Spleen (tissue), 11 donors: ENCODE measurements around the gene DELE1. TPM values are rescaled to one million over a fixed set of nuclear protein-coding genes. Genes with fewer than 3 reads are reported as not detected.

ENCODE experiments used
- DNase-seq: peaks from one replicate; pipeline ENCODE4 v3.0.0-alpha.2; 2020
- H3K27ac ChIP-seq, 8 donors: fragments of 200-600 bp; sonication (generic) in 7 of 8; 1 replicate in 4 of 8; 2 replicates in 4 of 8; pipeline versions ENCODE4 v1.5.0 to v1.8.0; 2016 to 2021; ENCODE audit warnings: inconsistent platforms in 4 of 8, mild to moderate bottlenecking in 4 of 8, moderate library complexity in 1 of 8
- H3K27me3 ChIP-seq, 7 donors: fragments of 200-600 bp; sonication (generic) in 6 of 7; replicated peaks in 1 of 7; 1 replicate in 4 of 7; 2 replicates in 3 of 7; pipeline versions ENCODE4 v1.5.0 to v1.8.0; 2016 to 2021; ENCODE audit warnings: inconsistent platforms in 3 of 7, mild to moderate bottlenecking in 1 of 7
- H3K36me3 ChIP-seq, 6 donors: fragments of 200-600 bp; sonication (generic) in 5 of 6; 1 replicate in 4 of 6; 2 replicates in 2 of 6; pipeline versions ENCODE4 v1.5.0 to v1.8.0; 2016 to 2021; ENCODE audit warnings: inconsistent platforms in 2 of 6
- H3K4me1 ChIP-seq, 6 donors: fragments of 200-600 bp; sonication (generic) in 5 of 6; 1 replicate in 3 of 6; 2 replicates in 3 of 6; pipeline versions ENCODE4 v1.5.0 to v1.8.0; 2016 to 2021; ENCODE audit warnings: inconsistent platforms in 3 of 6
- H3K4me3 ChIP-seq, 8 donors: fragments of 200-600 bp; sonication (generic) in 7 of 8; 1 replicate in 4 of 8; 2 replicates in 4 of 8; pipeline versions ENCODE4 v1.5.0 to v1.8.0; 2016 to 2021; ENCODE audit warnings: inconsistent platforms in 4 of 8, mild to moderate bottlenecking in 4 of 8, moderate library complexity in 2 of 8
- H3K9me3 ChIP-seq, 8 donors: fragments of 200-600 bp; sonication (generic) in 7 of 8; 1 replicate in 4 of 8; 2 replicates in 4 of 8; pipeline versions ENCODE4 v1.5.0 to v1.8.0; 2016 to 2021; ENCODE audit warnings: inconsistent platforms in 4 of 8
- CTCF ChIP-seq, 11 experiments: fragments of 200-600 bp in 7 of 11; fragments of 450-650 bp in 4 of 11; sonication (generic) in 4 of 11; IDR thresholded peaks in 8 of 11; conservative IDR thresholded peaks in 3 of 11; 1 replicate in 7 of 11; 2 replicates in 4 of 11; pipeline versions ENCODE4 v1.4.0 to v1.8.0; 2016 to 2021; ENCODE audit warnings: antibody characterized with exemption in 11 of 11, inconsistent platforms in 4 of 11, mild to moderate bottlenecking in 1 of 11
- POLR2A ChIP-seq, 3 donors: fragments of 450-650 bp; IDR thresholded peaks; one replicate each; pipeline ENCODE4 v1.5.1; 2017; ENCODE audit warnings: antibody characterized with exemption in 3 of 3, mild to moderate bottlenecking in 1 of 3
- POLR2AphosphoS5 ChIP-seq, 3 donors: sonication (generic); formaldehyde crosslinking; IDR thresholded peaks; one replicate each; pipeline ENCODE4 v1.5.1; 2017; ENCODE audit warnings: antibody characterized with exemption in 3 of 3
- WGBS, 5 donors: extraction: QIAGEN DNeasy Blood & Tissue Kit in 3 of 5; methylation state at CpG; one replicate each; pipeline versions ENCODE4 v1.1.5 to v1.1.7; 2013 to 2018; 5-methylcytosine and 5-hydroxymethylcytosine counted together
- intact Hi-C: fragments of 100-400 bp; cut with DNase I; formaldehyde crosslinking; loops from one replicate; pipeline ENCODE4 v1.15.0; 2023; ENCODE audit warnings: low total_unique reads
- polyA plus RNA-seq, 3 donors: library from polyadenylated mRNA; stranded (reverse); fragments of 200-250 nt; gene quantifications; one replicate each; pipeline ENCODE4 v1.2.1, GENCODE V29; 2013
- total RNA-seq, 7 donors: library from RNA; depleted of rRNA in 3 of 7; stranded (reverse); fragments of >200 nt in 3 of 7; fragmentation: NEBNext Ultra II Directional in 4 of 7; extraction: Animal tissue kit (Norgen Biotek cat#: 25700) in 4 of 7; gene quantifications; one replicate each; pipeline versions ENCODE4 v1.1.0 to v1.2.1, GENCODE V29; 2016 to 2021
- donor health status: healthy with polysubstance abuse.
- donor health status: DM: no; HTN: no; CAD: no; lungs with moderate emphysema.
- donor health status: DM: no; HTN: no; CAD: no.
- donor health status: Bipolar disorder and iron deficiency.
- donor health status: healthy.
- donor health status: DM: no; HTN: no; CAD: no.
- donor health status: DM: yes; HTN: yes; CAD: no.

DELE1 gene
- total and polyA plus RNA-seq, 10 donors, result 36.1 to 194 (median 130) TPM

GRCh38 chr5:141986072-141986471, 62.4 kb downstream of the DELE1 start:
- no peak for DNase-seq
- H3K27me3 ChIP-seq, result no peaks in the 10 kb centered on the region
- H3K4me3 ChIP-seq, result no peak overlapping the region
- no peak overlapping the region for H3K27ac ChIP-seq
- peaks cover 2 to 99% (median 80%) of the 10 kb centered on the region in 6 donors for H3K36me3 ChIP-seq
- intact Hi-C loops, result no loop called here
- TF ChIP-seq POLR2A (IDR thresholded peaks at IDR 0.05) (no peak), POLR2AphosphoS5 (IDR thresholded peaks at IDR 0.05) (no peak), CTCF (IDR thresholded peaks at IDR 0.05 in 8 of 11, conservative IDR thresholded peaks at IDR 0.05 in 3 of 11) (no peak)
- no peaks in the 10 kb centered on the region for H3K4me1 ChIP-seq
- H3K9me3 ChIP-seq, result no peaks in the 10 kb centered on the region

GRCh38 chr5:141989720-141990119, 66.0 kb downstream of the DELE1 start:
- 0 to 32% (median 0%) methylated on average over 1 of the region's 1 CpG for WGBS, 5 donors
- peaks cover 0 to 9% (median 0%) of the 10 kb centered on the region in 6 donors for H3K4me1 ChIP-seq
- H3K9me3 ChIP-seq, result no peaks in the 10 kb centered on the region
- no peaks in the 10 kb centered on the region for H3K27me3 ChIP-seq
- intact Hi-C loops, result loop anchor here (10.0 kb wide), 1 partner anchor 715 kb away; no protein-coding TSS in a partner anchor
- H3K27ac ChIP-seq, result no peak overlapping the region
- H3K36me3 ChIP-seq, result peaks cover 2 to 96% (median 58%) of the 10 kb centered on the region in 6 donors
- TF ChIP-seq POLR2AphosphoS5 (IDR thresholded peaks at IDR 0.05) (no peak), POLR2A (IDR thresholded peaks at IDR 0.05) (no peak), CTCF (IDR thresholded peaks at IDR 0.05 in 8 of 11, conservative IDR thresholded peaks at IDR 0.05 in 3 of 11) (no peak)
- DNase-seq, result no peak
- H3K4me3 ChIP-seq, result no peak overlapping the region

Other genes with a start within 250 kb of the DELE1 start
- gene ARAP3, start 241.6 kb upstream of the DELE1 start, total RNA-seq, result 10 to 100 TPM; 11.9 to 31.2 (median 19.3) TPM
- gene ARAP3, start 241.6 kb upstream of the DELE1 start, polyA plus RNA-seq, result 10 to 100 TPM in 2 of 3 donors, 1 to 10 TPM in 1; 4.0 to 14.6 (median 12.8) TPM
- gene PCDH1, start 45.5 kb upstream of the DELE1 start, total RNA-seq, result 10 to 100 TPM in 2 of 7 donors, 1 to 10 TPM in 5; 2.6 to 11.4 (median 7.4) TPM
- 1 to 10 TPM in 2 of 3 donors, under 1 TPM in 1; 0.30 to 2.2 (median 1.4) TPM for gene PCDH1, start 45.5 kb upstream of the DELE1 start, polyA plus RNA-seq
- 10 to 100 TPM; 21.3 to 72.0 (median 39.5) TPM for gene PCDH12, start 34.3 kb downstream of the DELE1 start, total RNA-seq
- 1 to 10 TPM; 2.1 to 5.2 (median 3.4) TPM for gene PCDH12, start 34.3 kb downstream of the DELE1 start, polyA plus RNA-seq
- 10 to 100 TPM; 42.5 to 60.2 (median 45.8) TPM for gene RNF14, start 45.2 kb downstream of the DELE1 start, total RNA-seq
- gene RNF14, start 45.2 kb downstream of the DELE1 start, polyA plus RNA-seq, result 10 to 100 TPM; 13.6 to 24.3 (median 21.8) TPM
- gene GNPDA1, start 89.2 kb downstream of the DELE1 start, total RNA-seq, result 10 to 100 TPM; 26.7 to 35.7 (median 31.7) TPM
- gene GNPDA1, start 89.2 kb downstream of the DELE1 start, polyA plus RNA-seq, result 10 to 100 TPM; 13.9 to 29.9 (median 19.7) TPM
- 100 to 1,000 TPM in 2 of 7 donors, 10 to 100 TPM in 5; 58.4 to 111 (median 88.7) TPM for gene NDFIP1, start 184.9 kb downstream of the DELE1 start, total RNA-seq
- gene NDFIP1, start 184.9 kb downstream of the DELE1 start, polyA plus RNA-seq, result 10 to 100 TPM; 14.2 to 26.8 (median 26.7) TPM